Neuronal stem cell (in vitro differentiated cells): ENCODE data around the gene NAV2.
A peak's percentile ranks its signal among the peaks of the same experiment; 100 is the strongest.

ENCODE experiments used
- DNase-seq: peaks from one replicate; pipeline ENCODE4 v3.0.0-alpha.2; 2013; ENCODE audit warnings: low spot score
- H2AFZ ChIP-seq: one replicate; pipeline ENCODE4 v1.6.1; 2013; ENCODE audit warnings: mild to moderate bottlenecking, low read length, inconsistent platforms
- H2AK5ac ChIP-seq: 2 replicates; pipeline ENCODE4 v1.6.1; 2013; ENCODE audit warnings: low read depth, mild to moderate bottlenecking, inconsistent platforms, low read length, moderate library complexity, mixed read lengths
- H2BK120ac ChIP-seq: 2 replicates; pipeline ENCODE4 v1.6.1; 2013; ENCODE audit warnings: low read depth, mild to moderate bottlenecking, inconsistent platforms, low read length, moderate library complexity, mixed read lengths
- H2BK12ac ChIP-seq: one replicate; pipeline ENCODE4 v1.6.1; 2013; ENCODE audit warnings: low read length, inconsistent platforms
- H2BK15ac ChIP-seq: 2 replicates; pipeline ENCODE4 v1.6.1; 2013; ENCODE audit warnings: mild to moderate bottlenecking, low read length, inconsistent platforms, mixed read lengths
- H2BK5ac ChIP-seq: one replicate; pipeline ENCODE4 v1.6.1; 2013; ENCODE audit warnings: inconsistent platforms, mild to moderate bottlenecking, low read length, moderate library complexity
- H3K14ac ChIP-seq: one replicate; pipeline ENCODE4 v1.6.1; 2013; ENCODE audit warnings: low read length, inconsistent platforms
- H3K18ac ChIP-seq: 2 replicates; pipeline ENCODE4 v1.6.1; 2013; ENCODE audit warnings: low read length, inconsistent platforms
- H3K23ac ChIP-seq: 2 replicates; pipeline ENCODE4 v1.6.1; 2013; ENCODE audit warnings: low read depth, mild to moderate bottlenecking, mixed read lengths, low read length, inconsistent platforms; ENCODE audit not compliant: poor library complexity
- H3K27ac ChIP-seq: replicated peaks from 3 replicates; pipeline ENCODE4 v1.5.1; 2013; ENCODE audit warnings: low read length, inconsistent platforms
- H3K27me3 ChIP-seq, 3 experiments: 2 replicates each; pipeline ENCODE4 v1.6.1; 2013; ENCODE audit warnings: low read length in 3 of 3, mild to moderate bottlenecking in 2 of 3, inconsistent platforms in 1 of 3, low read depth in 1 of 3, mixed read lengths in 1 of 3, moderate library complexity in 1 of 3; ENCODE audit not compliant: control insufficient read depth in 3 of 3, insufficient read depth in 3 of 3
- H3K36me3 ChIP-seq, 2 donors: replicated peaks in 1 of 2; 2 replicates each; pipeline ENCODE4 v1.6.1; 2013; ENCODE audit warnings: low read length in 2 of 2; ENCODE audit not compliant: control insufficient read depth in 2 of 2, insufficient read depth in 2 of 2
- H3K4ac ChIP-seq: 2 replicates; pipeline ENCODE4 v1.6.1; 2013; ENCODE audit warnings: inconsistent platforms, mild to moderate bottlenecking, low read length, moderate library complexity
- H3K4me1 ChIP-seq, 2 donors: 1 replicate in 1 of 2; 2 replicates in 1 of 2; pipeline ENCODE4 v1.6.1; 2013; ENCODE audit warnings: low read length in 2 of 2, low read depth in 1 of 2; ENCODE audit not compliant: control insufficient read depth in 2 of 2, insufficient read depth in 1 of 2
- H3K4me2 ChIP-seq: one replicate; pipeline ENCODE4 v1.6.1; 2013; ENCODE audit warnings: mild to moderate bottlenecking, low read length, inconsistent platforms; ENCODE audit not compliant: insufficient read depth, poor library complexity, severe bottlenecking
- H3K4me3 ChIP-seq, 2 donors: 2 replicates each; pipeline ENCODE4 v1.5.1; 2013; ENCODE audit warnings: low read length in 2 of 2, mild to moderate bottlenecking in 2 of 2, inconsistent platforms in 1 of 2, moderate library complexity in 1 of 2
- H3K79me1 ChIP-seq: one replicate; pipeline ENCODE4 v1.6.1; 2013; ENCODE audit warnings: low read depth, mild to moderate bottlenecking, inconsistent platforms, low read length, moderate library complexity
- H3K9ac ChIP-seq: one replicate; pipeline ENCODE4 v1.6.1; 2013; ENCODE audit warnings: mild to moderate bottlenecking, low read depth, low read length, inconsistent platforms; ENCODE audit not compliant: poor library complexity
- H3K9me3 ChIP-seq, 2 donors: replicated peaks in 1 of 2; 2 replicates each; pipeline versions ENCODE3 to v1.6.1; 2013; ENCODE audit warnings: low read length in 2 of 2, mild to moderate bottlenecking in 2 of 2, inconsistent platforms in 1 of 2, low read depth in 1 of 2, mixed read lengths in 1 of 2, moderate library complexity in 1 of 2; ENCODE audit not compliant: control insufficient read depth in 2 of 2, insufficient read depth in 1 of 2
- H4K8ac ChIP-seq: one replicate; pipeline ENCODE4 v1.6.1; 2013; ENCODE audit warnings: low read depth, mild to moderate bottlenecking, inconsistent platforms, low read length, moderate library complexity
- H4K91ac ChIP-seq: one replicate; pipeline ENCODE4 v1.6.1; 2013; ENCODE audit warnings: low read length, low read depth, mild to moderate bottlenecking, inconsistent platforms; ENCODE audit not compliant: poor library complexity
- WGBS, 2 donors: extraction: QIAGEN DNeasy Blood & Tissue Kit; methylation state at CpG; one replicate each; pipeline ENCODE4 v1.1.7; 2013; ENCODE audit warnings: missing lambda C conversion rate in 2 of 2, mixed read lengths in 1 of 2; ENCODE audit not compliant: insufficient read length in 2 of 2, insufficient replicate concordance in 1 of 2; ENCODE audit errors: extremely low coverage in 2 of 2; 5-methylcytosine and 5-hydroxymethylcytosine counted together

The NAV2 gene

GRCh38 chr11:19724765-19725164 lies 12.1 kb downstream of the NAV2 start:
- DNase-seq = no peak
- H3K4me2 ChIP-seq = no peak overlapping the region
- H3K14ac ChIP-seq = no peak overlapping the region
- H3K27me3 ChIP-seq = no peaks in the 10 kb centered on the region
- no peak overlapping the region for H3K27ac ChIP-seq
- no peak overlapping the region for H3K4ac ChIP-seq
- no peak overlapping the region for H2BK5ac ChIP-seq
- H2BK15ac ChIP-seq = no peak overlapping the region
- H3K36me3 ChIP-seq = no peaks in the 10 kb centered on the region
- H3K4me1 ChIP-seq = peaks cover 4 to 5% of the 10 kb centered on the region in 2 donors
- no CpG with 5 or more reads among the region's 2 CpGs for WGBS, 2 donors
- no peak overlapping the region for H3K23ac ChIP-seq
- no peaks in the 10 kb centered on the region for H3K9me3 ChIP-seq
- no peak overlapping the region for H2BK120ac ChIP-seq
- no peaks in the 10 kb centered on the region for H3K79me1 ChIP-seq
- H3K9ac ChIP-seq = no peak overlapping the region
- H4K91ac ChIP-seq = no peak overlapping the region
- H2AK5ac ChIP-seq = no peak overlapping the region
- H3K18ac ChIP-seq = no peak overlapping the region
- H4K8ac ChIP-seq = no peak overlapping the region
- H3K4me3 ChIP-seq = no peak overlapping the region
- no peak overlapping the region for H2BK12ac ChIP-seq
- H2AFZ ChIP-seq = no peak overlapping the region

DNA sequence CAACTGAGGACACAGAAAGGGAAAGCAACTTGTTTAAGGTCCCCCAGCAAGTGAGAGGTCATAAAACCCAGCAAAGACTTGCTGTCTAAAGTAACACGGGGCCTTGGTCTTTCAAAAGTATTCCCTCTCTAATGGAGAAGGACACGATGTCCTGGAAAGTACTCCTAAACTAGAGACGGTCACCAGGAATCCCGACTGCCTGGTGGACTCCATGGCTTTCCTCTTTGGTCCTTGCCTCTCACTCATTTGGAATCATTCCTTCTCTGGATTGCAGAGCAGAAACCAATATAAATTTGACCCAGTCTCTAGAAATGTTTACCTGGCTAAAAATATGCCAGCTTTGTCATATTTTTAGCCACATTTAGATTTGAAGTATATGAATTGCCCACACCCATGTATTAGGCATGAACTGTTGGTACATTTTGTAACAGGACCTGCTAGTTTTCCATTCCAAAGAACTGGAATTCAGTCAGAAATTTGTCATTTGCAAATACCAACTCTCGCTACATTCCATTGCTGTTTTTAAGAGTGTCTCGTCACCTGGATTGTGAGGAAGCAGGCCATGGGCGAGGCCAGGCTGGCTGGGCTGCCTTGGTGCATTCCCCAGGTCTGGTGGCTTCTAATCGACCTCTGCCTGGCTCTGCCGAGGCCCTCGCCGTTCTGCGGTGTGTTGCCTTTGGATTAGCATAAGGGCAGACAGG lies 12.9 kb downstream of the NAV2 start:
- peaks cover 0 to 2% of the 10 kb centered on the region in 2 donors for H3K4me1 ChIP-seq
- no peaks in the 10 kb centered on the region for H3K9me3 ChIP-seq
- H3K36me3 ChIP-seq = no peaks in the 10 kb centered on the region
- no peak overlapping the region for H3K14ac ChIP-seq
- no peaks in the 10 kb centered on the region for H3K27me3 ChIP-seq
- no peak overlapping the region for H2BK12ac ChIP-seq
- no peak overlapping the region for H3K18ac ChIP-seq
- H3K4me2 ChIP-seq = no peak overlapping the region
- no peak overlapping the region for H2BK15ac ChIP-seq
- no peak overlapping the region for H4K8ac ChIP-seq
- no peak overlapping the region for H2BK120ac ChIP-seq
- no peaks in the 10 kb centered on the region for H3K79me1 ChIP-seq
- DNase-seq = no peak
- no peak overlapping the region for H2AK5ac ChIP-seq
- H4K91ac ChIP-seq = no peak overlapping the region
- H2BK5ac ChIP-seq = no peak overlapping the region
- H3K23ac ChIP-seq = no peak overlapping the region
- H3K4ac ChIP-seq = no peak overlapping the region
- no CpG with 5 or more reads among the region's 12 CpGs for WGBS, 2 donors
- no peak overlapping the region for H3K9ac ChIP-seq
- H3K4me3 ChIP-seq = no peak overlapping the region
- no peak overlapping the region for H2AFZ ChIP-seq
- no peak overlapping the region for H3K27ac ChIP-seq

- no peaks in the 10 kb centered on the region for H3K27me3 ChIP-seq
Observed at GRCh38 chr11:19727246-19727645, 14.6 kb downstream of the NAV2 start.

DNA sequence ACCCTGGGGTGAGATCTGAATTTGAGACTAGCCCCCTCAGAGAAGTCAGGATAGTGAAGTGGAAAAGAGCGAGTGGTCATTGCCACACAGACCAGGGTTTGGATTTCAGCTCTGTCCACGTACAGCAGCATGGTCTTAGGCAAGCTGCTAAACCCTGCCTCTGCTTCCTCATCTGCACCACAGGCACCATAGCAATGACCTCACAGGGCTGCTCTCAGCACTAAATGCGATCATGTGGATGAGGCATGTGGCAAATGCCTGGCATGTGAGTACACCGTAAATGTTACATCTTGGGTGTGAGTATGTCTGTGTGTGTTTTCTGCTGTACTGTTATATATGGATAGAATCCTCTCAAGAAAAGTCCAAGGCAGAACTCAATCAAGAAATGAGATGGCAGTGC lies 15.8 kb downstream of the NAV2 start:
- Histone ChIP-seq H3K4me3 (peak overlapping the region in 1 of 2 donors; percentile 12), H2BK120ac (no peak overlapping the region), H4K91ac (no peak overlapping the region), H2AFZ (no peak overlapping the region), H2BK5ac (no peak overlapping the region), H3K18ac (no peak overlapping the region), H3K9ac (no peak overlapping the region), H3K27ac (no peak overlapping the region), H3K9me3 (no peaks in the 10 kb centered on the region), H3K23ac (no peak overlapping the region), H2AK5ac (no peak overlapping the region), H3K4me2 (no peak overlapping the region), H2BK12ac (no peak overlapping the region), H4K8ac (no peak overlapping the region), H3K27me3 (no peaks in the 10 kb centered on the region), H3K79me1 (no peaks in the 10 kb centered on the region), H3K36me3 (no peaks in the 10 kb centered on the region), H3K4me1 (peaks cover 0 to 3% of the 10 kb centered on the region in 2 donors), H3K14ac (no peak overlapping the region), H3K4ac (no peak overlapping the region), H2BK15ac (no peak overlapping the region)
- no peak for DNase-seq
- WGBS, 2 donors = no CpG with 5 or more reads among the region's 4 CpGs

More at GRCh38 chr11:19727246-19727645, 14.6 kb downstream of the NAV2 start:
- WGBS, 2 donors = no CpG with 5 or more reads among the region's 1 CpG
- Histone ChIP-seq H3K4me1 (peaks cover 0 to 3% of the 10 kb centered on the region in 2 donors), H3K9me3 (no peaks in the 10 kb centered on the region), H3K14ac (no peak overlapping the region), H2BK12ac (no peak overlapping the region), H3K36me3 (no peaks in the 10 kb centered on the region), H3K23ac (no peak overlapping the region), H3K4ac (no peak overlapping the region), H2BK15ac (no peak overlapping the region), H2AK5ac (no peak overlapping the region), H3K27ac (no peak overlapping the region), H4K91ac (no peak overlapping the region), H3K79me1 (no peaks in the 10 kb centered on the region), H3K9ac (no peak overlapping the region), H3K18ac (no peak overlapping the region), H2AFZ (no peak overlapping the region), H2BK5ac (no peak overlapping the region), H3K4me3 (no peak overlapping the region), H3K4me2 (no peak overlapping the region), H2BK120ac (no peak overlapping the region), H4K8ac (no peak overlapping the region)
- no peak for DNase-seq
